Lung (tissue), 16 donors: ENCODE results near the gene STXBP5. TPM values are rescaled to one million over a fixed set of nuclear protein-coding genes. Genes with fewer than 3 reads are reported as not detected.

Source experiments
- ATAC-seq: fragments of 200-7000 bp; cut with Tn5 transposase; one replicate; pipeline ENCODE4 v1.9.1; 2020; ENCODE audit warnings: moderate number of reproducible peaks; ENCODE audit not compliant: insufficient read depth, low FRiP score
- DNase-seq, 3 donors: peaks; one replicate each; pipeline ENCODE4 v3.0.0-alpha.2; 2013 to 2017
- H3K27ac ChIP-seq, 2 donors: one replicate each; pipeline ENCODE4 v1.5.1; 2013; ENCODE audit warnings: mild to moderate bottlenecking in 2 of 2, moderate library complexity in 2 of 2, control low read depth in 1 of 2, inconsistent platforms in 1 of 2, low read depth in 1 of 2, low read length in 1 of 2
- H3K27me3 ChIP-seq, 3 donors: one replicate each; pipeline ENCODE4 v1.5.1; 2013; ENCODE audit warnings: low read length in 2 of 3; ENCODE audit not compliant: control insufficient read depth in 3 of 3, insufficient read depth in 3 of 3
- H3K36me3 ChIP-seq, 4 donors: one replicate each; pipeline ENCODE4 v1.5.1; 2013; ENCODE audit warnings: low read length in 4 of 4, mild to moderate bottlenecking in 1 of 4, moderate library complexity in 1 of 4; ENCODE audit not compliant: control insufficient read depth in 4 of 4, insufficient read depth in 4 of 4
- H3K4me1 ChIP-seq, 5 donors: one replicate each; pipeline ENCODE4 v1.5.1; 2013; ENCODE audit warnings: low read length in 5 of 5, mild to moderate bottlenecking in 2 of 5, moderate library complexity in 1 of 5; ENCODE audit not compliant: control insufficient read depth in 5 of 5, insufficient read depth in 5 of 5
- H3K4me3 ChIP-seq: one replicate; pipeline ENCODE4 v1.5.1; 2013; ENCODE audit warnings: mild to moderate bottlenecking, control low read depth, moderate library complexity
- H3K9ac ChIP-seq, 2 donors: one replicate each; pipeline ENCODE4 v1.5.1; 2013; ENCODE audit warnings: low read length in 2 of 2, control low read depth in 1 of 2; ENCODE audit not compliant: insufficient read depth in 1 of 2
- H3K9me3 ChIP-seq, 4 donors: one replicate each; pipeline ENCODE4 v1.5.1; 2013; ENCODE audit warnings: low read length in 3 of 4, mild to moderate bottlenecking in 1 of 4, moderate library complexity in 1 of 4; ENCODE audit not compliant: control insufficient read depth in 4 of 4, insufficient read depth in 3 of 4
- CTCF ChIP-seq: IDR thresholded peaks from 2 replicates; pipeline ENCODE4 v1.5.1; 2012; ENCODE audit warnings: mild to moderate bottlenecking; ENCODE audit errors: control extremely low read depth, extremely low read depth
- WGBS, 2 donors: extraction: QIAGEN DNeasy Blood & Tissue Kit; methylation state at CpG; one replicate each; pipeline ENCODE4 v1.1.7; 2013; 5-methylcytosine and 5-hydroxymethylcytosine counted together
- long read RNA-seq, 5 donors: transcript quantifications; one replicate each; lab custom pipeline, GENCODE V29; 2026
- polyA plus RNA-seq, 2 donors: library from polyadenylated mRNA; stranded (reverse); fragments of 200-250 nt; gene quantifications; one replicate each; pipeline ENCODE4 v1.2.1, GENCODE V29; 2013
- total RNA-seq, 2 donors: library from RNA; depleted of rRNA in 1 of 2; stranded (reverse); fragments of >200 nt in 1 of 2; gene quantifications; one replicate each; pipeline ENCODE4 v1.2.1, GENCODE V29; 2014 to 2021
- donor health status: control.
- donor health status: control.
- donor health status: Bipolar disorder and iron deficiency.
- donor health status: healthy.
- donor health status: DM: yes; HTN: yes; CAD: no.

Gene STXBP5
- total RNA-seq (10 to 100 TPM; 16.6 to 29.0 TPM), polyA plus RNA-seq (1 to 10 TPM; 6.2 to 9.2 TPM)
- long read RNA-seq, donor 1, full-length matches to known transcripts = 1 of 1 reads
- long read RNA-seq, donor 1, partial matches to known transcripts = 0 of 1 reads
- long read RNA-seq, donor 1, other reads (novel, unspliced or antisense) = 0 of 1 reads
- long read RNA-seq, donor 2 = 0 reads
- long read RNA-seq, donor 3 = 0 reads
- long read RNA-seq, donor 4 = 0 reads
- long read RNA-seq, donor 5 = 0 reads

- Histone ChIP-seq H3K36me3 (no peaks in the 10 kb centered on the region), H3K27me3 (no peaks in the 10 kb centered on the region), H3K9me3 (no peaks in the 10 kb centered on the region), H3K4me1 (peaks cover 1 to 8% (median 3%) of the 10 kb centered on the region in 5 donors), H3K4me3 (peak within 1 kb of the TSS; percentile 95), H3K27ac (peak within 1 kb of the TSS; percentile 99 to 100), H3K9ac (peak within 1 kb of the TSS; percentile 67 to 95)
- no peak for TF ChIP-seq CTCF
- DNase-seq (peak; percentile 69 to 74 (median 71)), ATAC-seq (no peak)
- WGBS, 2 donors = 0 to 1% methylated on average over 45 to 85 of the region's 85 CpGs
These were observed at the start of gene STXBP5 for GRCh38 chr6:147204060-147204785. Gene STXBP5 (plus strand): TSS chr6:147204417. CDS start chr6:147204533, 116 bp downstream.

- no peak for ATAC-seq
- no peak for TF ChIP-seq CTCF
- H3K27me3 ChIP-seq = no peaks in the 10 kb centered on the region
- no peaks in the 10 kb centered on the region for H3K9me3 ChIP-seq
- DNase-seq = no peak
- H3K9ac ChIP-seq = no peak overlapping the region
- H3K27ac ChIP-seq = no peak overlapping the region
- 52 to 58% methylated on average over 1 of the region's 1 CpG for WGBS, 2 donors
- no peaks in the 10 kb centered on the region for H3K36me3 ChIP-seq
- no peaks in the 10 kb centered on the region for H3K4me1 ChIP-seq
- H3K4me3 ChIP-seq = no peak overlapping the region
These were observed 49.8 kb upstream of the STXBP5 start for GRCh38 chr6:147154454-147154853.

- no peak for DNase-seq
- H3K4me1 ChIP-seq = no peaks in the 10 kb centered on the region
- TF ChIP-seq CTCF = no peak
- no peak overlapping the region for H3K9ac ChIP-seq
- H3K4me3 ChIP-seq = no peak overlapping the region
- no peak for ATAC-seq
- no peak overlapping the region for H3K27ac ChIP-seq
- no peaks in the 10 kb centered on the region for H3K9me3 ChIP-seq
- H3K27me3 ChIP-seq = no peaks in the 10 kb centered on the region
- H3K36me3 ChIP-seq = no peaks in the 10 kb centered on the region
These were observed 48.0 kb upstream of the STXBP5 start for GRCh38 chr6:147156218-147156617.
